Epithelial cell of alveolus of lung (primary cell): ENCODE results near the gene GPR158. TPM values are rescaled to one million over a fixed set of nuclear protein-coding genes. Genes with fewer than 3 reads are reported as not detected.

Experiments
- total RNA-seq: library from RNA; depleted of rRNA; stranded (reverse); fragments of >200 nt; gene quantifications from 2 replicates; pipeline ENCODE4 v1.2.1, GENCODE V29; 2015

The GPR158 gene
- under 0.01 and 0.40 TPM in 2 replicates for total RNA-seq

DNA sequence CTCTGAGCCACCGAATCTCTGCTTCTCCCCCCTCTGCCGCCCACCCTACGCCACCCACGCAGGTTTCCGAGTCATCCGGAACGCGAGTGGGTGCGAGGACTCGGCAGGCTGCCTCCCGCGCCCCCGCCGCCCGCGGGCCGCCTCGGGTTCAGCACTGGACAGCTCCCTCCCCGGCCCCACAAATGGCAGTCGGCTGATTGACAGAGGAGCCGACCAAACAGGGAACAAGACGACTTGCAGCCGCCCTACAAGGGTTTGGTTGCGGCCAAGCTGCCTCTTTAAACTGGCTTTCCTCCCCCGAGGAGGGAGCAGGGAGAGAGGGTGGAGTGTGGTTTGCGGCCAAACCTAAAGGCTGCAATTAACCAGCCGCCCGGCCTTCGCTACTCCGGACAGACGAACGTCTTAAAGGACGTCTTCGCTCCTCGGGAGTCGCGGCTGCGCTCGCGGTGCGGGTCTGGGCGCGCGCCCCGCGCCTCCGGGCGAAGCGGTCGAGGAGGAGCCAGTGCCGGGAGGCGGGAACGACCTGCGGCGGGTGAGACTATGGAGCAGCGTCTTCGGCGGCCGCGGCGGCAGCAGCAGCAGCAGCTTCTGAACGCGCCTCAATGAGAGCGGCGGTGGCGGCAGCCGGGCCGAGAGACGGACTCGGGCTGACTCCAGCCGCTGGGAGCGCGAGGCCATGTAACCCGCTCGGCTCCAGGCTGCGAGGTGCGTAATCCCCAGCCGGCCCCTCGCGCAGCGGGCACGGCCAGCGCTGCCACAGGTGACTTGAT, at the start of gene GPR158:
Gene GPR158, plus strand, starts transcription at position 541 of the 770 bp plus-strand sequence. CDS start 420 bp downstream, outside the sequence.

Other genes starting within 250 kb of the GPR158 start
- 12.0 and 18.6 TPM in 2 replicates for gene PRTFDC1, start 222.4 kb upstream of the GPR158 start, total RNA-seq
- not detected in 2 replicates for gene ENKUR, start 158.8 kb upstream of the GPR158 start, total RNA-seq
- gene THNSL1, start 158.4 kb upstream of the GPR158 start, total RNA-seq: 1.1 and 2.3 TPM in 2 replicates